DND-41 (cell line): ENCODE results near the gene TMEM184A.

Source experiments
- ATAC-seq: fragments of 200-7000 bp; cut with Tn5 transposase; 3 replicates; pipeline ENCODE4 v1.9.1; 2021; ENCODE audit warnings: low read depth; ENCODE audit not compliant: insufficient read depth
- DNase-seq: peaks from one replicate; pipeline ENCODE4 v3.0.0-alpha.2; 2020
- H2AFZ ChIP-seq: 2 replicates; pipeline ENCODE4 v1.6.0; 2012; ENCODE audit warnings: low read depth, low read length
- H3K27ac ChIP-seq: 2 replicates; pipeline ENCODE4 v1.5.1; 2012; ENCODE audit warnings: low read length, inconsistent platforms
- H3K27me3 ChIP-seq: fragments of 200-600 bp; sonication (generic); 2 replicates; pipeline ENCODE4 v1.6.0; 2012; ENCODE audit warnings: low read length, mild to moderate bottlenecking, inconsistent platforms; ENCODE audit not compliant: insufficient read depth, poor library complexity
- H3K36me3 ChIP-seq: 2 replicates; pipeline ENCODE4 v1.5.1; 2012; ENCODE audit warnings: low read length, inconsistent platforms; ENCODE audit not compliant: insufficient read depth
- H3K4me1 ChIP-seq: 2 replicates; pipeline ENCODE4 v1.5.1; 2012; ENCODE audit warnings: mild to moderate bottlenecking, low read length; ENCODE audit not compliant: insufficient read depth
- H3K4me2 ChIP-seq: 2 replicates; pipeline ENCODE4 v1.6.0; 2012; ENCODE audit warnings: mild to moderate bottlenecking, moderate library complexity, low read length, inconsistent platforms; ENCODE audit not compliant: insufficient read depth
- H3K4me3 ChIP-seq, 2 experiments: fragments of 200-600 bp in 1 of 2; shearing (Covaris generic) in 1 of 2; 2 replicates each; pipeline ENCODE4 v1.5.1; 2012 to 2016; ENCODE audit warnings: inconsistent platforms in 2 of 2, low read length in 2 of 2, mild to moderate bottlenecking in 2 of 2, low read depth in 1 of 2, moderate library complexity in 1 of 2
- H3K79me2 ChIP-seq: 2 replicates; pipeline ENCODE4 v1.6.0; 2012; ENCODE audit warnings: low read length, inconsistent platforms; ENCODE audit not compliant: insufficient read depth
- H3K9ac ChIP-seq: 2 replicates; pipeline ENCODE4 v1.6.0; 2012; ENCODE audit warnings: low read depth, mild to moderate bottlenecking, inconsistent platforms, low read length, moderate library complexity
- H3K9me3 ChIP-seq: 2 replicates; pipeline ENCODE4 v1.5.1; 2012; ENCODE audit warnings: low read length, moderate library complexity, mild to moderate bottlenecking, inconsistent platforms; ENCODE audit not compliant: insufficient read depth, severe bottlenecking
- H4K20me1 ChIP-seq: 2 replicates; pipeline ENCODE4 v1.6.0; 2012; ENCODE audit warnings: low read length; ENCODE audit not compliant: insufficient read depth
- CTCF ChIP-seq: IDR thresholded peaks from 2 replicates; pipeline ENCODE4 v1.5.1; 2012; ENCODE audit warnings: borderline replicate concordance, low read length, moderate library complexity, mild to moderate bottlenecking; ENCODE audit not compliant: poor library complexity, severe bottlenecking; ENCODE audit errors: extremely low read depth
- EZH2 ChIP-seq: IDR thresholded peaks from 3 replicates; pipeline ENCODE4 v1.6.1; 2012; ENCODE audit warnings: borderline replicate concordance, low read depth, mild to moderate bottlenecking, moderate library complexity, low read length, inconsistent platforms; ENCODE audit not compliant: severe bottlenecking

Gene TMEM184A

DNA sequence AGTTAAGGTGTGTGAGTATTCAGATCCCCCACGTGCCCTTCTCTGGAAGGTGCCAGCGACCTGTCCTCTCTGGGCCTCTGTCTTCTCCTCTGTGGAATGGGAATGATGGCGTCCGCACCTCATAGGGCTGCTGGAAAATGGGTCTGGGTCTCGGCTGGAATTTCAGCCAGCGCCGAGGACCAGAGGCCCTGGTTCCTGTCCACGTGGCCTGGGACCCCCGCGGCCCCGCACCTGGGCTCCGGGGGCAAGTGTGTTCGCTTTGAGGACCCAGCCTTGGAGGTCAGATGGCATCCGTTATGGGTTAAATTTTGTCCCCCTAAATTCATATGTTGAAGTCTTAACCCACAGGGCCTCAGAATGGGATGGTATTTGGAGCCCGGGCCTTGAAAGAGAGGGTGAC, 46.4 kb upstream of the TMEM184A start:
- no peaks in the 10 kb centered on the region for H4K20me1 ChIP-seq
- TF ChIP-seq EZH2: no peak
- DNase-seq: no peak
- no peaks in the 10 kb centered on the region for H3K36me3 ChIP-seq
- H3K27me3 ChIP-seq: no peaks in the 10 kb centered on the region
- no peaks in the 10 kb centered on the region for H3K9me3 ChIP-seq
- H3K27ac ChIP-seq: no peak overlapping the region
- no peak overlapping the region for H2AFZ ChIP-seq
- H3K4me3 ChIP-seq: no peak overlapping the region
- H3K4me1 ChIP-seq: peaks cover 26% of the 10 kb centered on the region
- no peak for ATAC-seq
- no peak overlapping the region for H3K4me2 ChIP-seq
- H3K9ac ChIP-seq: no peak overlapping the region
- no peaks in the 10 kb centered on the region for H3K79me2 ChIP-seq

- no peak overlapping the region for H3K9ac ChIP-seq
- DNase-seq: no peak
- peaks cover 21% of the 10 kb centered on the region for H3K4me1 ChIP-seq
- no peak for TF ChIP-seq EZH2
- no peak for TF ChIP-seq CTCF
- H3K79me2 ChIP-seq: no peaks in the 10 kb centered on the region
- H3K27me3 ChIP-seq: no peaks in the 10 kb centered on the region
- H4K20me1 ChIP-seq: no peaks in the 10 kb centered on the region
- H3K4me3 ChIP-seq: no peak overlapping the region
- H3K4me2 ChIP-seq: no peak overlapping the region
- no peak overlapping the region for H2AFZ ChIP-seq
- no peaks in the 10 kb centered on the region for H3K9me3 ChIP-seq
- no peaks in the 10 kb centered on the region for H3K36me3 ChIP-seq
- no peak for ATAC-seq
- no peak overlapping the region for H3K27ac ChIP-seq
These were observed 46.0 kb upstream of the TMEM184A start for GRCh38 chr7:1601956-1602355.

DNA sequence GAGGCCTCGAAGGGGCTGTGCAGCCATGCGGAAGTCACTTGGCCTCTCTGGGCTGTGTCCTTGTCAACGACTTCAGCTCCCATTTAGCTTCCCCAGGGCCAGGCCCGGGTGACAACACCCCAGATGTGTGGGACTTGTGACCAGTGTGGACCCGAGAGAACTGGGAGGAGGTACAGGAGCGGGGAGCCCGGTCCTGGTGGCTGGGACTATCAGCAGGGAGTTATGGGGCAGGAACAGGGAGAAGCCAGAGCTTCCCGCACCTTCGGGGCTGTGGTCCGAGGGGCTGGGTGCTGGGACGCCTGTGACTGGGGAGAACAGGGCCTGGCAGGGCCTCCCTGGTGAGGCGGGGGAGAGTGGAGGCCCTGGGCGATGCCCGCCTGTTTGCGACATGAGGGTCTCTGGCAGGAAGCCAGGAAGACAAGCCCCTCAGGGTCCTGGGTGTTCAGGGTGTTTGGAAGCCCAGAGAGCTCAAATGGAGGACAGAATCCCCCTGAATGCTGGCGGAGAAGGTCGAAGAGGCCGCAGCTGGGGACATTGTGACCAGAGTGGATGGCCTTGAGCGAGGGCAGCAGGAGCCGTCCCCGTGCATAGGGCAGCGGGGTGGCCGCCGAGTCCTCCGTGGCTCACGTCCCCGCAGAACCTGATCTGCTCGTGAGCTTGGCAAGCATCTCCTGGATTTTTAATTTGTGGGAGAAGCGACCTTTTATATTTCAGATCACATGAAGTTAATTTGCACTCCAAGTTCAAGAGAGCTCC, 43.8 kb upstream of the TMEM184A start:
- no peak overlapping the region for H3K9ac ChIP-seq
- H2AFZ ChIP-seq: no peak overlapping the region
- ATAC-seq (no peak), DNase-seq (no peak)
- no peak overlapping the region for H3K4me3 ChIP-seq
- H3K4me1 ChIP-seq: peaks cover 7% of the 10 kb centered on the region
- TF ChIP-seq CTCF: no peak
- TF ChIP-seq EZH2: no peak
- H3K27ac ChIP-seq: 0 out of 2 replicates have a peak overlapping the region, but pooled peaks have one; percentile 23
- no peak overlapping the region for H3K4me2 ChIP-seq
- no peaks in the 10 kb centered on the region for H4K20me1 ChIP-seq
- H3K79me2 ChIP-seq: no peaks in the 10 kb centered on the region
- no peaks in the 10 kb centered on the region for H3K9me3 ChIP-seq
- H3K36me3 ChIP-seq: no peaks in the 10 kb centered on the region
- no peaks in the 10 kb centered on the region for H3K27me3 ChIP-seq

GRCh38 chr7:1598961-1599639, 43.1 kb upstream of the TMEM184A start:
- H3K9me3 ChIP-seq: no peaks in the 10 kb centered on the region
- H2AFZ ChIP-seq: no peak overlapping the region
- H3K4me1 ChIP-seq: peaks cover 1% of the 10 kb centered on the region
- 0 out of 2 replicates have a peak overlapping the region, but pooled peaks have one; percentile 23 for H3K27ac ChIP-seq
- H3K27me3 ChIP-seq: no peaks in the 10 kb centered on the region
- ATAC-seq (no peak), DNase-seq (no peak)
- H3K36me3 ChIP-seq: no peaks in the 10 kb centered on the region
- H4K20me1 ChIP-seq: no peaks in the 10 kb centered on the region
- H3K79me2 ChIP-seq: no peaks in the 10 kb centered on the region
- no peak overlapping the region for H3K9ac ChIP-seq
- no peak for TF ChIP-seq EZH2
- no peak for TF ChIP-seq CTCF
- no peak overlapping the region for H3K4me2 ChIP-seq
- H3K4me3 ChIP-seq: no peak overlapping the region
